Measurements from ENCODE around the gene SDK1.

DNA sequence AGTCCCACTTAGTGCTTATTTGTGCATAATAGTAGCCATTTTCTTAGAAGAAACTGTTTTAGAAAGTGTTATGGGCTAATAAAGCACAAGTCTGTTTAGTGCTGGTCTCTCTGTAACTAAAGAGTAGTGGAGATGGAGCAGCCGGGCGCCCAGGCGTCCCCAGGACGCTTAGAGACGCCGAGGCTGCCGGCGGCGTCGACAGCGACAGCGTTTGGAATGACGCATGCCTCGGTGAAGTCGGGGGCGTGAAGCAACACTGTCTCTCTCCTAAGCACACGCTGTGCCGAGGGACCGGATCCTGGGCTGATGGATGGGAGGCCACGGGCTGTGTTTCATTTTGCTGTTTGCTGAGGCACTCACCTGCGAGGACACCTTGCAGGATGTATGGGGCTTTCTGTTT lies 792.4 kb downstream of the SDK1 start:
- TF ChIP-seq POLR2AphosphoS5 (IDR thresholded peaks at IDR 0.05) = no peak
- TF ChIP-seq, protein P1, sequence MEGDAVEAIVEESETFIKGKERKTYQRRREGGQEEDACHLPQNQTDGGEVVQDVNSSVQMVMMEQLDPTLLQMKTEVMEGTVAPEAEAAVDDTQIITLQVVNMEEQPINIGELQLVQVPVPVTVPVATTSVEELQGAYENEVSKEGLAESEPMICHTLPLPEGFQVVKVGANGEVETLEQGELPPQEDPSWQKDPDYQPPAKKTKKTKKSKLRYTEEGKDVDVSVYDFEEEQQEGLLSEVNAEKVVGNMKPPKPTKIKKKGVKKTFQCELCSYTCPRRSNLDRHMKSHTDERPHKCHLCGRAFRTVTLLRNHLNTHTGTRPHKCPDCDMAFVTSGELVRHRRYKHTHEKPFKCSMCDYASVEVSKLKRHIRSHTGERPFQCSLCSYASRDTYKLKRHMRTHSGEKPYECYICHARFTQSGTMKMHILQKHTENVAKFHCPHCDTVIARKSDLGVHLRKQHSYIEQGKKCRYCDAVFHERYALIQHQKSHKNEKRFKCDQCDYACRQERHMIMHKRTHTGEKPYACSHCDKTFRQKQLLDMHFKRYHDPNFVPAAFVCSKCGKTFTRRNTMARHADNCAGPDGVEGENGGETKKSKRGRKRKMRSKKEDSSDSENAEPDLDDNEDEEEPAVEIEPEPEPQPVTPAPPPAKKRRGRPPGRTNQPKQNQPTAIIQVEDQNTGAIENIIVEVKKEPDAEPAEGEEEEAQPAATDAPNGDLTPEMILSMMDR (IDR thresholded peaks at IDR 0.05) = no peak
